Measurements from ENCODE around the gene HSD3B7.

The HSD3B7 gene

DNA sequence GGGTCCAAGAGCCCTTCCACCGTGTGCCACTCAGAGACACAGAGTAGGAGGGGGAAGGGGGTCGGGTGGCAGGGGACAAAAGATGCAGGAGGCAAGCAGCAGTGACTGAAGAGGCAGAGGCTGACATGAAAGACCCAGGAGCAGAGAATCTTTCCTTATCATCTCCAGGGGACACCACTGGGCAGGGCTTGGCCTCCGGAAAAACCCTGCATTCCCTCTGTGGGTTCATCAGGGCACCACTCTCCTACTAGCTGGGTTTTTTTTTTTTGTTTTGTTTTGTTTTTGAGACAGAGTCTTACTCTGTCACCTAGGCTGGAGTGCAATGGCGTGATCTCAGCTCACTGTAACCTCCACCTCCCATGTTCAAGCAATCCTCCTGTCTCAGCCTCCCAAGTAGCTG is 46.3 kb downstream of the HSD3B7 start:
- no peak for DNase-seq

DNA sequence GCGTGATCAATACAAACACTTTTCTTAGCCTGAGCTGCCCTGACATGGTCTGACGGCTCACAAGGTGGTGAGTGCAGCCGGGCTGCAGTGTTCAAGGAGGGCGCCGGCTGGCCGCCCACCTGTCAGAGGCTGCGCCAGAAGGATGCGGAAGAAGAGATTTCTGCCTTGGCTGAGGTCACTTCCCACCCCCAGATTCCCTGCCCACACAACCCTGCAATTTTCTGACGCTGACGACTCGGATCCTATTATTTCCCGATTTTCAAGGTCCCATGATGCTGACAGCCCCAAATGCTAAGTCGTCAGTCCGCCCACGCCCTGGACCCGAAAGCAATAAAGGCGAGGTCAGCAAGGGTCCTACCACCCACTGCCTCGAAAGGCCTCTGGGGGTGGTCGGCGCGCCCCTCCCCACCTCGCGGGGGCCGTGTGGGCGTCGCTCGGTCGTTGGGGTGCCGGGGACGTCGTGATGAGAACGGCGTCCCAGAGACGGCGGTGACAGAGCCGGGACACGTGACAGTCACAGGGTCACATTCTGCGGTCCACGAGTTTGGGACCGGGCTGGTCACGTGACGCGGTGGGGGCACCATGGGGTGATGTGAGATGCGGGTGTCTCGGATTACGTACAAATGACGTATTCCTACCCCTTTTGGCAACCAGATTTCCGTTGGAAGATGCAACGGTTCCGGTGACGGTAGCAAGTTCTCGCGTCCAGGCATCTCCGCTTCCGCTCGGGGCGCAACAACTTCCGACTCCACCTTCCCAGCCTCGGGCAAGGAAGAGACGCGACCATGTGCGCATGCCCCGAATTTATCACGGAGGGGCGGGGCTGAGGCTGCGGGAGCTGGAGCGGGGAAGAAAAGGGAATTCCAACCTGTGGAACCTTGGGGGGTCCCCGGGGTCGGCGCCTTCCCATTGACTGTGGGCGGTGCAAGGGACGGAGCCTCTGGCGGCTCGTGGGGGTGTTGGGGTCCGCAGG is 48.0 kb downstream of the HSD3B7 start, which contains the start of gene STX4:
Gene STX4, plus strand, starts transcription at position 823 of the 973 bp plus-strand sequence. CDS start 248 bp downstream, outside the sequence.
- DNase-seq = peak; percentile 99

DNA sequence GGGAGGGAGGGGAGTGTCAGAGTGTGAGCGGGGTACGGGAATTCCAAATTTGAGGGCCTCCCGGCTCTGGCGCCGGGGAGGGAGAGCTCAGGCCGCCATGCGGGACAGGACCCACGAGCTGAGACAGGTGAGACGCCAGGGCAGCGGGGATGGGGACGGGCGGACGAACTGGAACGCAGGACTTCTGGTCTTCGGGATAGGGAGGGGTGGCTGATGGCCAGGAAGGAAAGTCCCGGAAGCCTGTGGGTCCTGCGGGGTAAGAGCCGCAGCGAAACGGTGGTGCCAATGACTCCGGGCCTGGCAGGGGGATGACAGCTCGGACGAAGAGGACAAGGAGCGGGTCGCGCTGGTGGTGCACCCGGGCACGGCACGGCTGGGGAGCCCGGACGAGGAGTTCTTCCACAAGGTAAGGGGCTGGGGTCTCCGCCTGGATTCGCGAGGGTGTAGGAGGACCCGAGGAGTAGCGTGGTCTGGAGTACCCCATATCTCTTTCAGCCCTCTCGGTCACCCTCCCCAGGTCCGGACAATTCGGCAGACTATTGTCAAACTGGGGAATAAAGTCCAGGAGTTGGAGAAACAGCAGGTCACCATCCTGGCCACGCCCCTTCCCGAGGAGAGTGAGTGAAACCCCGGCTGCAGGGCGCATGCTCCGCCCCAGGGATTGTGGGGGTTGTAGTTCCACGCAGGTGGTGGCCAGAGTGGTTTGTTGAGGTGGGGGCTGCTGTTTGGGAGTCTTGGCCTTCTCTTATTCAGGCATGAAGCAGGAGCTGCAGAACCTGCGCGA is 48.9 kb downstream of the HSD3B7 start:
- DNase-seq = peak; percentile 92

DNA sequence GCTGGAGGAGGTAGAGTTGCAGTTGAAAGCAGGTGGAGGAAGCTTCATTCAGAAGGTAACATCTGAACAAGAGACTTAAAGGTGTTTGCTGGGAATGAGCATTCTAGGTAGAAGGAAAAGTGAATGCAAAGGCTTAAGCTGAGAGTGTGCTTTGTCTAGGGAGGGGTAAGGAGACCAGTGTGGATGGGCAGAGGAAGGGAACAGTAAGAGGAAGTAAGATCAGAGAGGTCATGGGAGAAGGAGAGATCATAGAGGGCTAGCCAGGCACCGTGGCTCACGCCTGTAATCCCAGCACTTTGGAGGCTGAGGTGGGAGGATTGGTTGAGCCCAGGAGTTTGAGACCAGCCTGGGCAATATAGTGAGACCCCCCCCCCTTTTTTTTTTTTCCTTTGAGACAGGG is 51.7 kb downstream of the HSD3B7 start:
- peak; percentile 70 for DNase-seq
